Stimulated activated CD8-positive, alpha-beta memory T cell treated with anti-CD3 and anti-CD28 coated beads, Interleukin-4, amount 100 ng/mL, for 48 hours (primary cell): ENCODE measurements around the gene MPRIP.

Source experiments
- DNase-seq: peaks from one replicate; pipeline ENCODE4 v3.0.0-alpha.2; 2020

MPRIP gene

DNA sequence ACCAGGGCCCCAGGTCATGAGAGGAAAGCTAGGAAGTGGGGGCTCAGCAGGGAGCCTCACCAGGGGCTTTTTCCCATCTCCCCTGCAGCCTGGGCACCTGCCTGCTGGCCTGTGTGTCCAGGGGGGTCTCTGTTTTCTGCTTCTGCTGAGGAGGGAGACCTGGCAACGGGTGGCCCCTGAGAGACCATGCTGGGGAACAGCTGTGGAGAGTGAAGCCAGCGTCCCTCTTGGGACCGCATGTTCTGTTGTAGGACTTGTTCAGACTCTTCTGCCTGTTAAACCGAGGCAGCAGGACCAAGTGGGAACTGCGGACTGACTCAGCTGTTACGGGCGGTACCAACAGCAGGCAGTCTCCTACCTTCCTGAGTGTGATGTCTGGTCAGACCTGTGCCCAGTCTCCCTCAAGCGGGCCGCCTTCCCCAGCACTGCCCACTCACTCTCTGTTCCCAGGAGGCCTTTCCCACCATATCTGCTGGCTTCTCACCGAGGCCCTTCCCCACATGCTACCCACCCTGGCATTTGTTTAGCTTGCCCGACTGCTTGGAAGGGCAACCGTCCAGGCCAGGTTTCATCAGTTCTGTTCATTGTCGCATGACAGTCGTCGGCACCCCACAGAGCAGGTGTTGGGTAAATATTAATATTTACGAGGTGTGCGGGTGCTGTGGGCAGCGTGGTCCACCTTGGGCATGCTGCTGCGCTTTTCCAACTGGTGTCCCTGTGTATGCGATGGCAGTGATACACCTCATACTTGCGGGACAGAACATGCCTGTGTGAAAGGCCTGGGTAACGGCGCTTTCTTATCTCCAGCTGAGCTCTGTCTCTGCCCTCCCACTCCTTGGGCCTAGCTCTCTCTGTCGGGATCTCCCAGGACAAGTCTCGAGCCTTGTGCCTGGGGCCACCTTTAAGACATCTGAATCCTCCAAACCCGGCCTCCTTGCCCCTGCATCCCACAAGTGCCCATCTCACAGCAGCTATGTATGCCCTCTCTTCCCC, 69.4 kb downstream of the MPRIP start:
- no peak for DNase-seq

DNA sequence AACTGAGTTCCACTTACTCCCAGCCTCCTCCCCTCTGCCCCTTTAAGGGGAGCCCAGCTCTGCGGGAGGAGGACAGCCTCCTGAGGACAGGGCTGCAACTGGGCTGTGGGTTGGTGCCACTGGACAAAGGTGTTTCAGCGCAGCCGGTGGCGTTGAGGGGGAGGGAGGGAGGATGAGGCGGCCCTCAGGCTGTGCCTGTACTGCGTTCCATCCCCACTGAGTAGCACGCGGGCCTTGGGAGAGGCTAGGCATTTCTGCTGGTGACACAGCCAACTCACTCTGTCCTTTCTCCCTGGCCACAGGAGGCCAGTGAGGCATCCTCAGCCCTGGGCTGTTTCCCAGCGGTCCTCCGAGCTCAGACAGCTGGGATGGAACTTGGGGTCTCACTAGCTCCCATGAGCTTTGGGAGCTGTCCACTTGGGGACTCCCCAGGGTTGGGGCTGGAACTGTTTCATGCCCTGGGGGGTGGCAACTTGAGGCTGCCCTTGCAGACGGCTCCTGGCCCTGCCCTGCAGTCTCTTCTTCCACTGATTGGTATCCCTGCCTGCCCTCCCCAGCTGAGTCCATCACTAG, 70.5 kb downstream of the MPRIP start:
- no peak for DNase-seq

DNA sequence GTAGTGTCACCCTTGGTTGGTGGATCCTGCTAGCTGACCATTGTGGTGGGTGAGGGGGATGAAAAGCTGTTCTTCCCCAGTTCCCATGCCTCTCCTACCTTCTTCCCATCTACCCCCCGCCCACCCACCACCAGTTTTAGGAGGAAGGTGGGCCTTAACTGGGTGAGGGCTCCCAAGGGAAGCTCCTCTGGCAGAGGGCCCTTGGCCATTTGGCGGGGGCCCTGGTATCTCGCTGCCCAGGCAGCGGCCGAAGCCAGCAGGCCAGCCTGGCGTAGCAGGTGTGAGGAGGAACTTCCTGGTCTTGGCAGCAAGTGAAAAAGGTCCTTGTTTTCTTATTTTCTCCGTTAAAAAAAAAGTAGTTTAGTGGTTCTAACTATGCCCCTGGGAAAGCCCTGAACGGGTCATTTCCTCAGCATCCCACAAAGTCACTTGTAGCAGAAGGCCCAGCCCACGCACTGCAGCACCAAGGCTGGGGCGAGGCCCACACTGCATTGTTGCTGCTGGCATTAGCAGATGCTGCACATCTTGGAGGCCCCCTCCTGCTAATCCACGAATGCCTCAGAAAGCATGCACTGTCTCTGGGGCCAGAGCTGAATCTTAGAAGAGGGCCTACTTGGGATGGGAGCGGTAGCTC, 72.5 kb downstream of the MPRIP start:
- DNase-seq: peak; percentile 44

GRCh38 chr17:17115620-17116019, 73.4 kb downstream of the MPRIP start:
- no peak for DNase-seq

GRCh38 chr17:17116406-17116805, 74.1 kb downstream of the MPRIP start:
- no peak for DNase-seq

- no peak for DNase-seq
Measured at GRCh38 chr17:17117923-17118322, 75.7 kb downstream of the MPRIP start.

GRCh38 chr17:17118399-17118798, 76.1 kb downstream of the MPRIP start:
- no peak for DNase-seq

- DNase-seq: no peak
Measured at GRCh38 chr17:17119106-17119505, 76.8 kb downstream of the MPRIP start.

- DNase-seq: peak; percentile 66
Measured at GRCh38 chr17:17119533-17119932, 77.3 kb downstream of the MPRIP start.

DNA sequence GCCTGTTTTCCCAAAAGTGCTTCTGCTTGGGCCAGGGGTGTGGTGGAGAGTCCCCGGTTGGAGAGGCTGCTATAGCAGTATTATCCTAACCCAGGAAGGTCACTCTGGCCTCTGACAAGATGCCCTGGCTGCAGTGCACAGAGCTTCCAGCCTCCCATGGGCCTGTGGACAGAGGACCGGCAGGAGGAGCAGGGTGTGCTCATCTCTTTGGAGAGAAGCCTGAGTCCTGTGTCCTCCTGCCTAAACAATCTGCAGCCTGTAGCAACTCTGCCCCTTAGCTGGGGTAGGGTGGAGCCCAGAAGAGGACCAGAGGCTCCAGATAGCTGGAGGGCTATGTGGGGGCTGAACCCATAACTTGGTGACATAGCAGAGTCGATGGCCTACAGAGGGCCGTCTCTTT, 78.0 kb downstream of the MPRIP start:
- DNase-seq: no peak

GRCh38 chr17:17120701-17121100, 78.4 kb downstream of the MPRIP start:
- DNase-seq: no peak

- DNase-seq: no peak
Measured at GRCh38 chr17:17121162-17121561, 78.9 kb downstream of the MPRIP start.

GRCh38 chr17:17122781-17123483, 80.7 kb downstream of the MPRIP start:
- no peak for DNase-seq

GRCh38 chr17:17124341-17124740, 82.1 kb downstream of the MPRIP start:
- DNase-seq: no peak

- no peak for DNase-seq
Measured at GRCh38 chr17:17125136-17126084, 83.2 kb downstream of the MPRIP start.

- no peak for DNase-seq
Measured at GRCh38 chr17:17126131-17127110, 84.2 kb downstream of the MPRIP start.

DNA sequence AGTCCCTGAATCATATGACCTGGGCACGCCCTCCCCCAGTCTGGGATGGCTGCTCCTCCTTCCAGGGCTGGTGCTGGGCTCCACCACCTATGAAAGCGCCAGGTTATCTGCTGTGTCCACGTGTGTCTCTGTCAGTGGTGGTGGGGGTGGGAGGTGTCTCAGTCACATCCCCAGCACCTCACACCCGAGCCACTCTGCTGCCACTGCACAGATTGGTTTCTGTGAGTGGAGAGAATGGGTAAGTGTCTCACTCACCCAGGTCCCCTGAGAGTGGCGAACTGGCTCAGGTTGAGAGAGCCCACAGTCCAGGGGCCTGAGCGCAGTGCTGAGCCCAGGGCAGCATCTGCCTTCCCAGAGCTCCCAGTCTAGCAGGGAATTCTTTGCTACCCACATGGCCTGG, 84.9 kb downstream of the MPRIP start:
- DNase-seq: no peak

GRCh38 chr17:17127730-17128291, 85.6 kb downstream of the MPRIP start:
- DNase-seq: no peak

GRCh38 chr17:17128476-17129075, 86.3 kb downstream of the MPRIP start:
- no peak for DNase-seq

- DNase-seq: no peak
Measured at GRCh38 chr17:17129466-17129865, 87.2 kb downstream of the MPRIP start.
